ENCODE results near the gene ZC3HAV1. TPM values are rescaled to one million over a fixed set of nuclear protein-coding genes. Genes with fewer than 3 reads are reported as not detected.

The ZC3HAV1 gene
- total RNA-seq, 2 experiments from 2014 or later: 47.4 to 52.4 TPM

GRCh38 chr7:139075871-139076686, 33.4 kb downstream of the ZC3HAV1 start:
- H2AFZ ChIP-seq (ENCODE audit: low read length): no peak overlapping the region
- peaks cover 4% of the 10 kb centered on the region for H3K4me1 ChIP-seq (ENCODE audit: insufficient read depth, low read length, poor library complexity, severe bottlenecking)
- intact Hi-C loops (cut with micrococcal nuclease; ENCODE audit: unreplicated experiment): loop anchor here (1.0 kb wide), 2 partner anchors 33 to 59 kb away; partner anchors contain the start of gene ZC3HAV1
- H3K27ac ChIP-seq (ENCODE audit: low read depth, low read length, poor library complexity, severe bottlenecking): no peak overlapping the region
- no peak overlapping the region for H3K4me2 ChIP-seq (ENCODE audit: low read length)
- no peaks in the 10 kb centered on the region for H3K9me3 ChIP-seq (ENCODE audit: low read length)
- H3K36me3 ChIP-seq (ENCODE audit: insufficient read depth, low read length): peaks cover 96% of the 10 kb centered on the region
- H3K79me2 ChIP-seq (ENCODE audit: insufficient read depth, low read depth, low read length): peaks cover 6% of the 10 kb centered on the region; the same call in 1 of the 2 replicates
- no peak for DNase-seq (ENCODE audit: low spot score)
- H4K20me1 ChIP-seq (ENCODE audit: insufficient read depth, low read length): no peaks in the 10 kb centered on the region
- no TSS peak for BruUV-seq (replicated peaks)
- POLR2A ChIA-PET: interaction anchor here (0.6 kb wide), 1 partner anchor 24 kb away, joined by 3 read pairs; no protein-coding TSS in a partner anchor
- H3K4me3 ChIP-seq (ENCODE audit: low read depth, low read length, poor library complexity, severe bottlenecking): no peak overlapping the region
- CTCF ChIA-PET (ENCODE audit: unreplicated experiment): interaction anchor here (0.6 to 1.4 kb wide), 3 partner anchors 8 to 18 kb away, joined by 3 to 8 read pairs (median 5); no protein-coding TSS in a partner anchor
- TF ChIP-seq EZH2phosphoT487 (IDR thresholded peaks at IDR 0.05; ENCODE audit: borderline replicate concordance, low read depth, low read length): no peak
- TF ChIP-seq CTCF (conservative IDR thresholded peaks at IDR 0.05; ENCODE audit: low read length): no peak
- no peaks in the 10 kb centered on the region for H3K9me2 ChIP-seq (ENCODE audit: insufficient read depth, low read length)

- no TSS peak for BruUV-seq (replicated peaks)
- CTCF ChIA-PET (ENCODE audit: unreplicated experiment): interaction anchor here (0.6 to 1.4 kb wide), 3 partner anchors 8 to 19 kb away, joined by 3 to 8 read pairs (median 5); no protein-coding TSS in a partner anchor
- intact Hi-C loops (cut with micrococcal nuclease; ENCODE audit: unreplicated experiment): loop anchor here (1.0 kb wide), 2 partner anchors 34 to 58 kb away; partner anchors contain the start of gene ZC3HAV1
These were observed 34.4 kb downstream of the ZC3HAV1 start for GRCh38 chr7:139075031-139075652.

More at GRCh38 chr7:139075031-139075652, 34.4 kb downstream of the ZC3HAV1 start:
- Histone ChIP-seq H4K20me1 (ENCODE audit: insufficient read depth, low read length) (no peaks in the 10 kb centered on the region), H3K4me2 (ENCODE audit: low read length) (no peak overlapping the region), H3K27ac (ENCODE audit: low read depth, low read length, poor library complexity, severe bottlenecking) (no peak overlapping the region), H3K4me1 (ENCODE audit: insufficient read depth, low read length, poor library complexity, severe bottlenecking) (peaks cover 4% of the 10 kb centered on the region), H3K36me3 (ENCODE audit: insufficient read depth, low read length) (peaks cover 94% of the 10 kb centered on the region), H3K4me3 (ENCODE audit: low read depth, low read length, poor library complexity, severe bottlenecking) (no peak overlapping the region), H2AFZ (ENCODE audit: low read length) (no peak overlapping the region), H3K9me2 (ENCODE audit: insufficient read depth, low read length) (no peaks in the 10 kb centered on the region), H3K9me3 (ENCODE audit: low read length) (no peaks in the 10 kb centered on the region), H3K79me2 (ENCODE audit: insufficient read depth, low read depth, low read length) (peaks cover 6% of the 10 kb centered on the region; the same call in 1 of the 2 replicates)
- TF ChIP-seq CTCF (conservative IDR thresholded peaks at IDR 0.05; ENCODE audit: low read length) (peak; percentile 92), EZH2phosphoT487 (IDR thresholded peaks at IDR 0.05; ENCODE audit: borderline replicate concordance, low read depth, low read length) (no peak)
- DNase-seq (ENCODE audit: low spot score): peak; percentile 80
- POLR2A ChIA-PET: interaction anchor here (0.5 to 1.0 kb wide), 8 partner anchors 11 to 606 kb away, joined by 3 to 6 read pairs (median 4); no protein-coding TSS in a partner anchor

Data from OCI-LY7 (cell line).